GM21447 (cell line): ENCODE measurements around the gene ONECUT2.
"Not testable (repeated sequence)": the region's sequence is repeated elsewhere in the genome, so short reads cannot be mapped to it uniquely, and the experiment has no call there.

ENCODE experiments used
- ATAC-seq: cut with Tn5 transposase; IDR thresholded peaks from one replicate; pipeline ENCODE4 v1.9.1; 2021; ENCODE audit not compliant: unreplicated experiment

Gene ONECUT2

DNA sequence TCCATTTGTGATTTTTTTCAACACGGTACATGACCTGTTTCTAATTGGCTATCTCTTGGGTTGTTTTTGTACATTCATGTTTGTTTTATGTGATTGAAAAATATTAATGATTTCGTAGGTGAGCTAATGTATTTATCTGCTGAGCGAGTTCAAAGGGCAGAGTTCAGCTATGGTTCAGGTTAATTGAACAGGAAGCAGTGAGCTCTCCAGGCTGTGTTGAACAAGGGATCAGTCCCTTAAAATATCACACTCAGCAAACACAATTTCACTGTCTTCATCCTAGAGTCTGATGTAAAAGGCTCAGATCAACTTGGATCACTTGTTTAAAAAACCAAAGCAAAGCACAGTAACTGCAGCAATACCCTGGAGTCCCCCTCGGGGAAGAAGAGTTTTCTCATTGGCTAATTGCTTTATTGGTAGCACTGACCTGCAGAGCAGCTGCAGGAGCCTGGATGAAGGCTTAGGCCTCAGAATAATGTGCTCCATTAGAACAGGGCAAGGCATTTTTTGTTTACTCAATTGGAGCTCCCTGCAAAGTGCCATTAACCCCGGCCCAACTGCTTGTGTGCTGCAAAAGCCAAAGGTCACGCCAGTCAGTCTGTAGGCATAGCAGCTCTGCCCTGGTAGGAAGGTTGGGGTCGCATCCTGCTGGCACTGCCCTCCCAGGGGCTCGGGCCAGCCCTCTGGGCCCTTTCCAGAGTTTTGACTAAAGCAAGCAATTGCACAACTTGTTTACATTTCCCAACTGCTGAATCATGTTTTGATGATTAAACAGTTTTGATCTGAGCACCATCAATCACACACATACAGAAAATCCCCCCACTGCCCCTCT is 10.5 kb downstream of the ONECUT2 start:
- no peak for ATAC-seq

DNA sequence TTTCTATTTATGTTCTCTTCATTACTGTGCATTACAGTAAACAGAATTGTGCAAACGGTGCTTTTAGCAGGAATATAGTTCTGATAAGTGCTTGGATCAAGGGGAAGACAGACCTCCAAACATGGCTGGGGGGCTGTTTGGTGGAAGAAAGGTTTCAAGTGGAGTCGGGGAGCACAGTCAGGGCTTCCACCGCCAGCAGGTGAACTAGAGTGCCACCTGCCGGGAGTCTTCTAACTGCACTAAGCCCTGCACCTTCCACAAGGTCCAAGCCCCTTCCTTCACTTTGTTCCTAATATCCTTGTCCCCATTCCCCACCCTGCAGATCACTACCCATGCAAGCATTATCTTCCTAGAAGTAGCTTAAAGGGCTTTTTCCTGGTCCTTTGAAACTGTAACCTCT is 11.1 kb downstream of the ONECUT2 start:
- no peak for ATAC-seq

DNA sequence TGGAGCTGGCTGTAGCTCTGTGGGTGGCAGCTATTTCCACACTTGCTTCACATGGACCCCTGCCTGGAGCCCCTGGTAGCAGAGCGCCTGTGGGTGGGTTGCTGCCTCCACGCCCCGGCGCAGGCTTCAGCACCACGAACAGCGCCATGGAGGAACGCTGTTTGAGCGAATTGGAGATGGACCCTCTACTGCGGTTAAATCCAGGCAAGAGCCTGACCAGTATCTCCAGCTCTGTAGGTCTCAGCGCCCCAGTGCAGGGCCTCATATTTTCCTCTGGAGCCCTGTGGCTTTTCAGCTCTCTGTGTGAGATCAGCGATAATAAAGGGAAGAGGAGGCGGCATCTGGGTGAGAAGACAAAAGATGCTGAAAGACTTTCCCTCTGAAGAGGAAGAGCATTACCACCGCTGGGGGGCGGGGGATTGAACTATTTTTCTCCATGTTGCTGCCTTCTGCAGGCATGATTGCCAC is 12.0 kb downstream of the ONECUT2 start:
- ATAC-seq, result no peak

DNA sequence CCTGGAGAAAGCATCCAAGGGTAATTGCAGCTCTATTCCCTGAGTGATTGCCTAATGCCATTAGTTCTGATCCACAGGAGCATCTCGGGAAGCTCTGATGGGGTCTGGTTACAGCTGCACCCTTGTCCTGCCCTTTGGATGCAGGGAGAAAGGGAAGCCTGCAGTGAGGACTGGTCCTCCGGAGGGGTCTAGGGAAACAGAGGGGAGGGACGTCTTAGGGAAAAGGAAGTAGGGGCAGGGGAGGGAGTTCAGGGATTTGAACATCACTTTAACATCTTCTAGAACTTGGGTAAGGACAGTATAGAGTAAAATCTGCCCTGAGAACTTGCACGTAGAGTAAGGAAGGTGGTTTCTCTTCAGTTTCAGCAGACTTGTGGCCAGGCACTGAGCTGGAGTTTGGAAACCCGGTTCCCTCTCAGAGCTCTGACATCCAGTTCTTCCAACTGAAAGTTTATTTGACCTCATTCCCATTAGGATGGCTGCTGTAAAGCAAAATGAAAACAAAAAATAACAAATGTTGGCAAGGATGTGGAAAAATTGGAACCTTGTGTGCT is 20.5 kb downstream of the ONECUT2 start:
- ATAC-seq, result no peak

DNA sequence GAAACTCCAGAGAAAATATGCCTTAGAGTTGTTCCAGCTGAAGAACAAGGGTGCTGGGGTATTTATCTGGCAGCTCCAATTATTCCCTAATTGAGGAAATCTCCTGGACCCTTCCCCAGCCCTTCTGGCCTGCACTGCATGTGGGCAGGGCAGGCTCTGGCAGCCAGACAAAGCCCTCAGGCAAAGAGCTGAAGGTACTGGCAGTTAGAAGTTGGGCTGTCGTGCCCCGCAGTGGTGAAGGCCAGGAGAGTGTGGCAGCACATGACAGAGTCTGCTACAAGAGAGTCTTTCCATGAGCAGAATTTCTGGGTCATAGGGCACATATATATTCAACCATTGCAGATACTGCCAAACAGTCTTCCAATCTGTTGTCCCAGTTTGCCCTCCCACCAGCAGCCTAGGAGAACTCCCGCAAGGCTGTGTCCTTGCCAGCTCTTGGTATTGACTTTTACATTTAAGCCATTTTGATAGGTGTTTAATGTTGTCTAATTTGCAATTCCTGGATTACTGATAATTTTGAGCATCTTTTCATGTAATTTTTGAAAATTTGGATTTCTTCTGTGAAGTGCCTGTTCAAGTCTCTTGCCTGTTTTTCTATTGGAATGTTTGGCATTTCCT is 26.6 kb downstream of the ONECUT2 start:
- no peak for ATAC-seq

DNA sequence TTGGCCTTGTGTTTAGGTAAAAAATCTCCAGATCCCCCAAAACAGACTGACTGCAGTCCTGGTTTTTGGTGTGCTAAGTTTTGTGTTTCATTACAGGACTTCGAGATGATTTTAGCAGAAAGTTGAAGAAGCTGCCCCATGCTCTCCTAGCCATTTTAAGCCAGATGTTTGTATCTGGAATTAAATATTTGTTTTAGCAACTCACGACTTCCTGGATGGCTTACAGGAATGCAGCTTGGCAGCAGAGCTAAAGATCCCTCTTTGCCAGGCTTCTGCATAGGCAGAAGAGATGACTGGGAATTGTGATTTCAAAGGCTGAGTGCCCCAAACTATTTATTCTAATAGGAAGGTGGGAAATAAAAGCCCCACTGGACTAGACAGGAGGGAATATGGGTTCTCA is 31.1 kb downstream of the ONECUT2 start:
- ATAC-seq, result no peak

DNA sequence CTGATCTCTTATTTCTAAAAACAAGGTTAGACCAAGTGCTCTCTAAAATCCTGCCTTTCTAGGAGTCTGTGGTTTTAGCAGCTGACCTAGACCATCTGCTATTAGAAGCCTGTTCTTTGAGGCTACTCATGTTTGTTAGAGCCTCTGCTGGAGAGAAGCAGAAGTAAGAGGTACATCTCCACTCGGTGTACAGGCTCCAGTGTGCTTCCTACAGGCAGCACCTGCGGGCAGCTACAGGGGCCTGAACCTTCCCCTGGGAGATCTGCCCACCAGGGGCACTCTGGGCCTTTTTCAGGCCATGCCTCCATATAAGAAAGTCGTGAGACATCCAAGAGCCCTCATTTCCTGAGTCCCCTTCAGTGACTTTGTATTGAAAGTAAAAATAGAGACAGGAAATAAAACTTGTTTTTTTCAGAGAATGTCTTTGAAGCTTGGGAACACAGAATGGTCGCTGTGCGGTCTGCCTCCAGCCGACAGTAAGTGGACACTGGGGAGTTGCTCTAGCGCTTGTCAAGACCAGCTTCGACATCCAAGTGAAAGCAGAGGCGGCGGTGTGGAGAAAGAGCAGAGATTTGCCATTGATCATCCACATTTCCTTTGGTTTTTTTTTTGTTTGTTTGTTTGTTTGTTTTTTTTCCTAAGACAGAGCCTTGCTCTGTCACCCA is 31.7 kb downstream of the ONECUT2 start:
- ATAC-seq, result no peak

DNA sequence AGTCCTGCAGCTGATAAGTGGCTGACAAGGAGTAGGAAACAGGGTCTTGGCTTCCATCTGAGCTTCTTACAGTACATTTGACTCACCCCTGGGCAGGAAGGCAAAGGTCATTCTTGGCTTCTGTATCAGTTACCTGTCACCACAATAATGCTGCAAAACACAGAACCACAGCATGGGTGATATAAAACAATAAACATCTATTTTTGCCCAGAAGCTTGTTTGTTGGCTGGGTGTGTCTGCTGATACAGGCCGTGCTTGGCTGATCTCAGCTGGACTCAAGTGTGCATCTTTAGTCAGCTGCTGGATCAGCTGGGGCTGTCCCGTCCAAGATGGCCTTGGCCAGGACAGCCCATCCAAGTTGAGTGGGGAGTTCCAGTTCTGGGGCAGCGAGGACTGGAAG is 34.7 kb downstream of the ONECUT2 start:
- no peak for ATAC-seq

DNA sequence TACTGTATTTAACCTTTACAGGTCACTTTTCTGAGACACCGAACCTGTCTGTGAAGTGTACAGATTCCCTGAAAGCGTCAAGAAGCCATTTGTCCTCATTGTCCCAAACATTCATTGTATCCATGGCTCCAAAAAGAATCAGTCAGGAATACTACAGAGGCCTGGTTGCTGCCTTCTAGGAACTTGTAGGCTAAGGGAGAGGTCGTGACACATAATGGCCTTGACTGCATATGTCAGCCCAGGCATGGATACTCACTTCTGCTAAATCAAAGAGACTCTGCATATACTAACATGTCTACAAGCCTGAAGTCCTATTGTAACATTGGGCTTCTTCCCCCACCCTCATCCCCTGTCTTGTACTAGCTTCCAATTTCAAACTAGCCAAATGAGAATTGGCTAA is 40.2 kb downstream of the ONECUT2 start:
- ATAC-seq, result no peak

DNA sequence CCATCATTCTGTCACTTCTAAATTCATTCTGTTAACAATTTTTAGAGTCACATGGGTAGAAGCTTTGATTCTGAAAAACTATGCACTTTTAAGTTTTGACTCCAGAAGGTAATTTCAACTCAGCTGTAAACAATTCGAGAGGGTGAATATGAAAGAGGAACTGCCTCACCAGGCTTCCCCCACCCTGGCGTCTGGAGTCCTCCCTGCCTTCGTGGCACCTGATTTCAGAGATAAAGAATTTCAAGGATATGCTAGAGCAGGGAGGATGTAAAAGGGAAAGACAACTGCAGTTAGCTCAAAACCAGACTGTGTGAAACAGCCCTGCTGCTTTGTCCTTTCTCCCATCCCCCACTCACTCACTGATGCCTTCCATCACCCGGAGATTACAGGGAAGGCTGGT is 40.7 kb downstream of the ONECUT2 start:
- ATAC-seq, result no peak

DNA sequence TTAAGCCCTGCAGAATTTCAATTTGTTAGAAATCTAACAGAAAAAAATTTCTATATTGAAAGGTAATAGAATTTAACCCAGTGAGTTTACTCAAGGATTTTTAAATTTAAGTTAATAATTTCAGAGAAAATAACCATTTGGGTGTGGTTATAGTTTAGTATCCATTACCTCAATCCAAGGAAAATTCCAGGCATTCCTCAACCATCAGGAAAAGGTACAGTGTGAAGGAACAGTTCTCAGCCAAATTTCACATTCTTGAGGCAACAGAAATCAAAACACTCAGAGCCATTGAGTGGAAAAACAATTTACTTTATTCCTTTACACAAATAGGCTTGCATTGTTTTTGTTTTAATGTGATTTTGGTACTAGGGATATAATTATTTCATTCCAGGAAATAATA is 45.6 kb downstream of the ONECUT2 start:
- no peak for ATAC-seq

DNA sequence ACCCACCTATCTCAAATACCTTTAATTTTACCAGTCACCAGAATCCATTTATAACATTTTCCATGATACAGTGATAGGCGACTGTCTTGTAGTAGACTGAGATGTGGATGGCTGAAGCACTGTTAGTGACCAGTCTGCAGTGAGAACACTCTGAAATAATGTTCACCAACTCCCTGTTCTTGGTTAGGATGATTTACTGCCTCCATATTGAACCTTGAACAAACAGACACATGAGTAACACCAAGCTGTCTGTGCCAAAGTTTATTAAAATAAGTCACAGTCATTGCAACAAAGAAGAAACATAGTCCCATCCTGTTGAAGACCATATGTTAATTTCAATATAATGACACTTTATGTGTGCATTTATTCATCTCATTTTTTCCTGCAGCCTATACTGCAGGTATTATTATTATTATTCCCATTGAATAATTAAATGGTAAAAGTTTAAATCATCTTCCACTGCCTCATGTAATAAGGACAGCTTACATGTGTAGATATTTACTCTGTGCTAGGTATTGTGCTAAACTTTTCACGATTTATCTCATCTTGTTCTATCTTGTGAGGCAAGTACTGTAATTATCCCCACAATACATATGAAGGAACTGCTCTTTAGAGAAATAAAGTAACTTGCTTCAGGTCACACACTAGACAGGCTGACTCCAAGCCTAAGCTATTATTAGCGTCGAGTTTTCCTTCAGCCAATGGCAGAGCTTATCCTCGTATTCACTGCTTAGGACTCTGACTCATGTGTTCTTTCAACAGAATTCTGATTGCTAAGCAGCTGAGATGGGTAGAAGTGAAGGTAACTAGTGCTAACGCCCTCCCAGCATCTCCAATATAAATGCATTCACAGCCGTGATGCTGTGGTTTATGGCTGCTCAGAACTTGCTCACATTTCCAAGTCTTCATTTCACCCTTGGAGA is 62.5 kb downstream of the ONECUT2 start:
- ATAC-seq, result no peak

DNA sequence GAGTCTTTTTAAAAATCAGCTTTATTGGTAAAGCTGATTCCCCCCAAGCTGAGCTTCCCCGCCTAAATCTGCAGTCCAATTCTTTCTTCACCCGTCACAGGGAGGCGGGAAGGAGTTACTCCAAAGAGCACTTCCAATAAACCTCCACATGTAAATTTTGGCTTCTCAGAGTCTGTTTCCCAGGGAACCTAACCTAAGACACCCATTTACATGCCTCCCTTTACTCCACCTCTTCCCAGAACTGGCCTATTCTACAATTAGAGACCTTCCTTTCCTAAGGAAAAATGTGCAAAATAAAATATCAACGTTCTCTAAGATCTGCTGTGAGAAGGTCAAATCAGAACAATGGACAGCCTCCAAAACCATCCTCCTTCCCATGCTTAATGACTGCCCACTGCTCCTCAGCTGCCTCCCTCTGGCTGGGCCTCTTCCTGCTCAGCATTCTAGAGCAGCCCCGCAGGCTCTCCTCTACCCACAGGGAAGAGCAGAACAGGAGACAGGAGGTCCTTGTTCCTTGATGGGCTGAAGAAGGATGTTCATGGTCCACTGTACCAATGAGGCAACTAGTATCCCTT is 63.6 kb downstream of the ONECUT2 start:
- ATAC-seq, result no peak

DNA sequence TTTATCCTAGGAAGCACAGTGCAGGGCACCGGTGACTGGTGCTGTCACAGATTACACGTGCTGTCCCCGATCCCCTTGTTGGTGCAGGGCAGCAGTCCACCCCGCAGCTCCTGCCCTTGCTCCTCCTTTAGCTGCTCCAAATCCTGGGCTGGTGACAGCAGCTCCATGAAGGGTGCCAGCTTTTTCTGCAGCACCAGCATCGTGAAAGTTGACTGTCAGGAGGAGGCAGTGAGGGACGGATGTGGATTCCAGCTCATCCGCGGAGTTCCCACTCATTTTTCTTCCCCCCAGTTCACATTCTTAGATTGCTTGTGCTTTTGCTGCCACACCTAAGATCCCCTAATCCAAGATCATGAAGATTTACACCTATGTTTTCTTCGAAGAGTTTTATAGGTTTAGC is 67.5 kb downstream of the ONECUT2 start:
- no peak for ATAC-seq

DNA sequence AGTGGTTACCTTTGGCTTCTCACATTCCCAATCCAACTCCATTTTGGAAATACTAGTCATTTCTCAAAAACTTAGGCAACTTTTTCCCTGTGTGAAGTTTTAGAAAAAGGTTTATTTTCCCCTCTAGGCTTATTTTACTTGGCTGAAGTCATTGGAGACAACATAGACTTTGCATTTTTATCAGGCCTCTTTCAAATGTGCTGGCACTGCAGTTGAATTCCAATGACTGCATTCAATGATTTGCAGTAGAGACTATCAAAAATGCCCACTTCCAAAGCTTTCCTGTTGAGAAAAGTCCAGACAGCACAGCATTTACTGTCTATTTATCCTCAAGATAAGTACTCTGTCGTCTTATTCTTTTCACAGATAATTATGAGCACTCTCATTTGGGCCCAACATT is 70.1 kb downstream of the ONECUT2 start:
- ATAC-seq, result no peak

DNA sequence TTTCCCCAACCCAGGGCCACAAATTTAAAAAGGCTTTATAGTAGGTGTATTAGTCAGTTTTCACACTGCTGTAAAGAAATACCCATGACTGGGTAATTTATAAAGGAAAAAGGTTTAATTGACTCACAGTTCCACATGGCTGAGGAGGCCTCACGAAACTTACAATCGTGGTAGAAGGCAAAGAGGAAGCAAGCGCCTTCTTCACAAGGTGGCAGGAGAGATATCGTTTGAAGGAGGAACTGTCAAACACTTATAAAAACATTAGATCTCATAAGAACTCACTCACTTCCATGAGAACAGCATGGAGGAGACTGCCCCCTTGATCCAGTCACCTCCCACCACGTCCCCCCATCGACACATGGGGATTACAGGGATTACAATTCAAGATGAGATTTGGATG is 80.9 kb downstream of the ONECUT2 start:
- no peak for ATAC-seq

DNA sequence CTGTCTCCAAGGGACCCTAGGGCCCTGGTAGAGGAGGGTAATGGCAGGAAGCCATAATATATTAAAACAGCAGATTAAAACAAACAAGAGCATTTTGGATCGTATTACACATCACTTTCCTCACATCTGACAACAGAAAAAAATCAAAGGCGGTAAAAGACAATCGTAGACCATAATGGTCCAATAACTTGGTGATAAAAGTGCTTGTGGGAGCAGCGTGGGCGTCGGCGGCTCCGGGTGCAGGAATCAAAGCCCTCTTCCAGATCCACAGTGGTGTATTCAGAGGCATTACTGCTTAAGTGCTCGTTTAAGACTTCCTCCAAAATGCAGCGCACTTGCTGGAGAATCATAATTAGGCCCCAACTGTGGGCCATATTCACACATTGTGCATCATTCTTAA is 83.4 kb downstream of the ONECUT2 start:
- no peak for ATAC-seq

DNA sequence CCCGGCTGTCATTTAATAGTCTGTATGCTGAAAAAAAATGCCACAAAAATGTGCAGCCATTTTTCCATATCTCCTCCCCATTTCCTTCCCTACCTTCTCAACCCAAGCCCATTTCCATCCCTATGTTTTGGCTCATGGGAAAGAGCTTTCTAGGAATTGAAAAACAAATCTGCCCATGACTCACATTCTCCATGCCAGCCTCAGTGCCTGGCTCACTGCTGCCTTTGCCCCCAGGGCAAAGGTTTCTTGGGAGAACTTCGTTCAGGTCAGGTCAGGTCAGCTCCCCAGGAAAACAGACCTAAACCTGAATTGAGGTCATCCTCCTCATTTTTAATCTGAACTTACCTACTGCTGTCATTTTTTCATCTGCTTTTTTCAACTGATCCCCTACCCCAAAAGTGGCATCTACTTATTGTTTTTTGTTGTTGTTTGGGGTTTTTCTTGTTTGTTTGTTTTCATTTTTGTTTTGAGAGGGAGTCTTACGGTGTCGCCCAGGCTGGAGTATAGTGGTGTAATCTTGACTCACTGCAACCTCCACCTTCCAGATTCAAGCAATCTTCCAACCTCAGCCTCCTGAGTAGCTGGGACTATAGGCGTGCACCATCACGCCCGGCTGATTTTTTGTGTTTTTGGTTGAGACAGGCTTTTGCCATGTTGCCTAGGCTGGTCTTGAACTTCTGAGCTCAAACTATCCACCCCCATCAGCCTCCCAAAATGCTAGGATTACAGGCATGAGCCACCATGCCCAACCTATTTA is 84.7 kb downstream of the ONECUT2 start:
- no peak for ATAC-seq

DNA sequence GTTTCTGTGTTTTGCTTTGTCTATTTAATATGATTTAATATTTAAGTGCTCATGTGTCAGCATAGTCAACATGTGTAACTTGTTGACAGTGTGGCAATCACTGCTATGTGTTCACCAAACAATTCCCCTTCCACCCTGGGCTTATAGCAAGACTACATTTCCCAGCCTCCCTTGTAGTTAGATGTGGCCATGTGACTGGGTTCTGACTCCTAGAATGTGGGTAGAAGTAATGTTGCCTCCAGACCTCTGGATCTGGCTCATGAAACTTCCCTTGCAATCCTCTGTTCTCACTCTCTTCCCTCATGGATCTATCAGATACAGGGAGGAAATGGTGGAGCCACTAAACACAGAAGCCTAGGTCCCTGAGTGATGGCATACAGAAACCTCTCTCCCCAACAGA is 87.2 kb downstream of the ONECUT2 start:
- not testable (repeated sequence) for ATAC-seq
